ENCODE measurements around the gene FAM228A. TPM values are rescaled to one million over a fixed set of nuclear protein-coding genes. Genes with fewer than 3 reads are reported as not detected.
"Not testable (repeated sequence)": the region's sequence is repeated elsewhere in the genome, so short reads cannot be mapped to it uniquely, and the experiment has no call there.

The FAM228A gene
- total RNA-seq = 1.0 TPM
- polyA plus RNA-seq = 0.70 TPM

GRCh38 chr2:24174851-24175277 lies at the start of gene FAM228A:
TSS of gene FAM228A (plus strand) at chr2:24175053. CDS start at chr2:24175481, 428 bp downstream.
- Histone ChIP-seq H3K4me1 (ENCODE audit: insufficient read depth) (no peaks in the 10 kb centered on the region), H3K27ac (ENCODE audit: low read depth) (no peak within 1 kb of the TSS), H3K4me3 (ENCODE audit: low read depth, low read length) (no peak within 1 kb of the TSS), H3K36me3 (ENCODE audit: insufficient read depth) (no peaks in the 10 kb centered on the region)
- WGBS = 31% methylated on average over 46 of the region's 46 CpGs
- DNase-seq (ENCODE audit: extremely low spot score) = no peak

DNA sequence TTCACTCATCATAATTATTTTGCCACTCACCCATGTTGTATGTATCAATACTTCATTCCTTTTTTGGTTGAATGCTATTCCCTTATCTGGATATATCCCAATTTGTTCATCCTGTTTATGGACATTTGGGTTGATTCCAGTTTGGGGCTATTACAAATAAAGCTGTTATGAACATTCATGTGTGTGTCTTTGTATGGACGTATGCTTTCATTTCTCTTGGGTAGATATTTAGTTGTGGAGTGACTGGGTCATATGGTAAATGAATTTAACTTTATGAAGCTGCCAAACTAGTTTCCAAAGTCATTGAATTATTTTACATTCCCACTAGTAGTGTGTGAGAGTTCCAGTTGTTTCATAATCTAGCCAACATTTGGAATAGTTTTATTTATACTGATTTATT lies 48.9 kb upstream of the FAM228A start:
- Histone ChIP-seq H3K4me1 (ENCODE audit: insufficient read depth) (no peaks in the 10 kb centered on the region), H3K4me3 (ENCODE audit: low read depth, low read length) (no peak overlapping the region), H3K36me3 (ENCODE audit: insufficient read depth) (no peaks in the 10 kb centered on the region), H3K27ac (ENCODE audit: low read depth) (no peak overlapping the region)
- WGBS = 51% methylated on average over 1 of the region's 1 CpG
- DNase-seq (ENCODE audit: extremely low spot score) = no peak

- no peak for DNase-seq (ENCODE audit: extremely low spot score)
- 98% methylated on average over 3 of the region's 3 CpGs for WGBS
These were observed 42.3 kb upstream of the FAM228A start for GRCh38 chr2:24132543-24132942.

DNA sequence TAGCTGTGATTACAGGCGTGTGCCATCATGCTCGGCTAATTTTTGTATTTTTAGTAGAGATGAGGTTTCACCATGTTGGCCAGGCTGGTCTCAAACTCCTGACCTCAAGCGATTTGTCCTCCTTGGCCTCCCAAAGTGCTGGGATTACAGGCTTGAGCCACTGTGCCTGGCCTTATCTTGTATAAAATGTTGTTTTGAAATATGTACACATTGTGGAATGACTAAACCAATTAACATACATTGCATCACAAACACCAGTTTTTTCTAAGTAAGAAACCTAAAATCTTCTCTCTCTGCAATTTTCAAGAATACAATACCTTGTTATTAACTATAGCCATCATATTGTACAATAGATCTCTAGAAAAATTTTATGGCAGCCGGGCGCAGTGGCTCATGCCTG lies 34.5 kb upstream of the FAM228A start:
- H3K4me1 ChIP-seq (ENCODE audit: insufficient read depth); H3K36me3 ChIP-seq (ENCODE audit: insufficient read depth); H3K4me3 ChIP-seq (ENCODE audit: low read depth, low read length); H3K27ac ChIP-seq (ENCODE audit: low read depth); DNase-seq (ENCODE audit: extremely low spot score): not testable (repeated sequence)
- 92% methylated on average over 5 of the region's 5 CpGs for WGBS

More at GRCh38 chr2:24132543-24132942, 42.3 kb upstream of the FAM228A start:
- Histone ChIP-seq H3K4me3 (ENCODE audit: low read depth, low read length) (no peak overlapping the region), H3K4me1 (ENCODE audit: insufficient read depth) (no peaks in the 10 kb centered on the region), H3K27ac (ENCODE audit: low read depth) (no peak overlapping the region), H3K36me3 (ENCODE audit: insufficient read depth) (no peaks in the 10 kb centered on the region)

DNA sequence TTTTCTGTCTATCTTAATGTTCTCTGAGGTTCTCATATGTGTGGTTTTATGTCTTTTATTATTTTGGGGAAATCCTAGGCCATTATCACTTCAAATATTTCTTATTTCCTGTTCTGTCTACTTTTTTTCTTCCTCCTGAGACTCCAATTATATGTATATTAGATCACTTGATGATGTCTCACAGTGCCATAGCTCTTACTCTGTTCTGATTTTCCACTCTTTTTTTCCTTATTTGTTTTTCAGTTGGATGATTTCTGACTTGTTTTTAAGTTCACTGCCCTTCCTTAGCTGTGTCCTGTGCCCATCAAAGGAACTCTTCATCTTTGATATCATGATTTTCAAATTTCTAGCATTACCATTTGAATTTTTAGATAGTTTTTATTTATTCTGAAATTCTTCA lies 27.5 kb upstream of the FAM228A start:
- H3K4me3 ChIP-seq (ENCODE audit: low read depth, low read length) = no peak overlapping the region
- H3K4me1 ChIP-seq (ENCODE audit: insufficient read depth) = no peaks in the 10 kb centered on the region
- no peak overlapping the region for H3K27ac ChIP-seq (ENCODE audit: low read depth)
- H3K36me3 ChIP-seq (ENCODE audit: insufficient read depth) = peaks cover 2% of the 10 kb centered on the region
- no peak for DNase-seq (ENCODE audit: extremely low spot score)

- Histone ChIP-seq H3K4me1 (ENCODE audit: insufficient read depth) (no peaks in the 10 kb centered on the region), H3K27ac (ENCODE audit: low read depth) (no peak overlapping the region), H3K36me3 (ENCODE audit: insufficient read depth) (no peaks in the 10 kb centered on the region), H3K4me3 (ENCODE audit: low read depth, low read length) (no peak overlapping the region)
- DNase-seq (ENCODE audit: extremely low spot score) = no peak
- WGBS = 93% methylated on average over 5 of the region's 5 CpGs
These were observed 22.2 kb upstream of the FAM228A start for GRCh38 chr2:24152413-24153197.

DNA sequence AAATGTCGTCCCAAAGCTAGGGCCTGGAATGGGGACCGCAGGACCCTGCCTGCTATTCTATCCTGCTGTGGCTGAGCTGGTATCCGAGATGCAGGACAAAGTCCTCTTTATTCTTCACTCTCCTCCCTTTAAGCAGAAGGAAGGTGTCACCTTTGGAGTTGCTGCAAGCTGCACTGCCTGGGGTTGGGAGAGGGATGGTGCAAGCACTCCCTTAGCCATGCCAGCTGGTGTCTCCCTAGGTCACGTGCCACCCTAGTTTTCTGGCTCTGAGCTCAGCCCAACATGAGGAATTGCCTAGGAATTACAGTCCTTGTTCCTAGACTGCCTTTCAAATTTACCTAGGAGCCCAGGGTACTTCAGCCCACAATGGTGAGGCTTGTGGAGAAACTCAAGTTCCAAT lies 21.4 kb upstream of the FAM228A start:
- Histone ChIP-seq H3K4me1 (ENCODE audit: insufficient read depth) (no peaks in the 10 kb centered on the region), H3K36me3 (ENCODE audit: insufficient read depth) (no peaks in the 10 kb centered on the region), H3K4me3 (ENCODE audit: low read depth, low read length) (no peak overlapping the region), H3K27ac (ENCODE audit: low read depth) (no peak overlapping the region)
- no peak for DNase-seq (ENCODE audit: extremely low spot score)
- 95% methylated on average over 4 of the region's 4 CpGs for WGBS

GRCh38 chr2:24158131-24158530 lies 16.7 kb upstream of the FAM228A start:
- H3K4me1 ChIP-seq (ENCODE audit: insufficient read depth) = no peaks in the 10 kb centered on the region
- WGBS = 85% methylated on average over 5 of the region's 5 CpGs
- no peak for DNase-seq (ENCODE audit: extremely low spot score)
- no peak overlapping the region for H3K4me3 ChIP-seq (ENCODE audit: low read depth, low read length)
- no peak overlapping the region for H3K27ac ChIP-seq (ENCODE audit: low read depth)
- H3K36me3 ChIP-seq (ENCODE audit: insufficient read depth) = no peaks in the 10 kb centered on the region

GRCh38 chr2:24159708-24160107 lies 15.1 kb upstream of the FAM228A start:
- WGBS = 90% methylated on average over 4 of the region's 4 CpGs
- H3K36me3 ChIP-seq (ENCODE audit: insufficient read depth) = no peaks in the 10 kb centered on the region
- no peak overlapping the region for H3K27ac ChIP-seq (ENCODE audit: low read depth)
- H3K4me3 ChIP-seq (ENCODE audit: low read depth, low read length) = no peak overlapping the region
- DNase-seq (ENCODE audit: extremely low spot score) = no peak
- H3K4me1 ChIP-seq (ENCODE audit: insufficient read depth) = no peaks in the 10 kb centered on the region

DNA sequence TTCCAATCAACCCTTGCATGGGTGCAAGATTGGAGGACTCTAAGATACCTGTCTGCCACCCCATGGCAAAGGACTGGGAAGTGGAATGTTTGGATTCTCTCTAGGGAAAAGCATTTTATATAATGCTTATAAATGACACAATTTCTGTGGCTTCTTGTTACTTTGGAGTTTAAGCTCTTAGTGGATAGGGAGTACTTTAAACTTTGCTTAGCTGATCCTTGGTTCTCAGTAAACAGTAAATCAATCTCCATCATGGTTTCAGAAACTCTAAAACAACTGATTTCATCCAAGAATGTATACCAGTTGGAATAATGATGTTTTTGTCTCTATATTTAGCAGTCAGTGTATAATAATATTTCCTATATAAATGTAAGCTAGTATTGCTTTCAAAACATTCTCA lies 14.1 kb upstream of the FAM228A start:
- no peak for DNase-seq (ENCODE audit: extremely low spot score)
- Histone ChIP-seq H3K4me3 (ENCODE audit: low read depth, low read length) (no peak overlapping the region), H3K4me1 (ENCODE audit: insufficient read depth) (no peaks in the 10 kb centered on the region), H3K36me3 (ENCODE audit: insufficient read depth) (no peaks in the 10 kb centered on the region), H3K27ac (ENCODE audit: low read depth) (no peak overlapping the region)

GRCh38 chr2:24162494-24162893 lies 12.4 kb upstream of the FAM228A start:
- DNase-seq (ENCODE audit: extremely low spot score) = no peak
- WGBS = 99% methylated on average over 1 of the region's 1 CpG
- H3K4me3 ChIP-seq (ENCODE audit: low read depth, low read length) = no peak overlapping the region
- H3K36me3 ChIP-seq (ENCODE audit: insufficient read depth) = no peaks in the 10 kb centered on the region
- H3K4me1 ChIP-seq (ENCODE audit: insufficient read depth) = no peaks in the 10 kb centered on the region
- no peak overlapping the region for H3K27ac ChIP-seq (ENCODE audit: low read depth)

GRCh38 chr2:24163186-24163585 lies 11.7 kb upstream of the FAM228A start:
- no peak overlapping the region for H3K27ac ChIP-seq (ENCODE audit: low read depth)
- WGBS = 54% methylated on average over 3 of the region's 3 CpGs
- no peak overlapping the region for H3K4me3 ChIP-seq (ENCODE audit: low read depth, low read length)
- DNase-seq (ENCODE audit: extremely low spot score) = no peak
- H3K36me3 ChIP-seq (ENCODE audit: insufficient read depth) = no peaks in the 10 kb centered on the region
- no peaks in the 10 kb centered on the region for H3K4me1 ChIP-seq (ENCODE audit: insufficient read depth)

DNA sequence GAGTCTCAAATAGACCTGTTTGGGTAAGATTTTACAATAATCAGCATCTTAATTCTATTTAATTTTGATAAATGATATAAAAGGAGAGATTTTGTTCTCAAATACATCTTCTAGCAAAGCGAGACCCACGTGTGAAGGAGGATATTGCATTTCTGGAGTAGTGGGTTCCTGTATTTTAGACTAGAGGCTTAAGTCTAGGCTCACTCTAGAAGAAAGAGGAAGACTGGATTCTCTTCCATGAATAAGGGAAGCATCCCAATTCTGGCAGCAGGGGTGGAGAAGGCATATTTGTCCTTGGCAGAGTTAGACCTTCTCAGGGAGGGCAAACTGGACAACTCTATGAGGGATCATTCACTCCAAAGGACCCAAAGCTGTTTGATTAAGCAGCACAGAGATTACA lies 11.3 kb upstream of the FAM228A start:
- WGBS = 90% methylated on average over 2 of the region's 2 CpGs
- Histone ChIP-seq H3K36me3 (ENCODE audit: insufficient read depth) (no peaks in the 10 kb centered on the region), H3K4me1 (ENCODE audit: insufficient read depth) (no peaks in the 10 kb centered on the region), H3K27ac (ENCODE audit: low read depth) (no peak overlapping the region), H3K4me3 (ENCODE audit: low read depth, low read length) (no peak overlapping the region)
- no peak for DNase-seq (ENCODE audit: extremely low spot score)

GRCh38 chr2:24164416-24164973 lies 10.4 kb upstream of the FAM228A start:
- Histone ChIP-seq H3K4me1 (ENCODE audit: insufficient read depth) (no peaks in the 10 kb centered on the region), H3K27ac (ENCODE audit: low read depth) (no peak overlapping the region), H3K36me3 (ENCODE audit: insufficient read depth) (no peaks in the 10 kb centered on the region), H3K4me3 (ENCODE audit: low read depth, low read length) (no peak overlapping the region)
- DNase-seq (ENCODE audit: extremely low spot score) = no peak
- 60% methylated on average over 8 of the region's 8 CpGs for WGBS
